ENCODE measurements around the gene SAP30BP. TPM values are rescaled to one million over a fixed set of nuclear protein-coding genes. Genes with fewer than 3 reads are reported as not detected.

The SAP30BP gene
- total RNA-seq, 1 donor from 2014 or later, result 43.7 TPM

DNA sequence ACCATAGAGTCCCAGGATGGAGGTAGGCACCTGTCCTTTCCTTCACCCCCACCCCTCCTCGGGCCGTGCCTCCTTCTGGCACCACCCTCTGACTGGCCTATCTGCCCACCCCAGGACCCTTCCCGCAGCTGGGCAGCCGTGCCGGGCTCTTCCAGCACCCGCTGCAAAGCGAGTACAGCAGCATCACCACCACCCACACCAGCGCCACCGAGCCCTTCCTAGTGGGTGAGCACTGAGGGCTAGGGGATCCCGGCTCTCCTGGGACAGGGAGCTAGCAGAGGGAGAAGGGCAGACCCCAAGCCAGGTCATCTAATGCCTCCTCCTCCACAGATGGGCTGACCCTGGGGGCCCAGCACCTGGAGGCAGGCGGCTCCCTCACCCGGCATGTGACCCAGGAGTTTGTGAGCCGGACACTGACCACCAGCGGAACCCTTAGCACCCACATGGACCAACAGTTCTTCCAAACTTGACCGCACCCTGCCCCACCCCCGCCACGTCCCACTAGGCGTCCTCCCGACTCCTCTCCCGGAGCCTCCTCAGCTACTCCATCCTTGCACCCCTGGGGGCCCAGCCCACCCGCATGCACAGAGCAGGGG is 90.0 kb downstream of the SAP30BP start:
- DNase-seq (ENCODE audit: low read depth in 2 of 2), result no peak

Other genes starting within 250 kb of the SAP30BP start
- gene TMEM94, start 210.7 kb upstream of the SAP30BP start, total RNA-seq, result 20.0 and 20.6 TPM in 2 replicates
- gene CASKIN2, start 151.8 kb upstream of the SAP30BP start, total RNA-seq, result 7.0 and 11.5 TPM in 2 replicates
- gene TSEN54, start 150.8 kb upstream of the SAP30BP start, total RNA-seq, result 7.4 and 8.9 TPM in 2 replicates
- gene LLGL2, start 141.6 kb upstream of the SAP30BP start, total RNA-seq, result 8.3 and 14.7 TPM in 2 replicates
- gene MYO15B, start 79.5 kb upstream of the SAP30BP start, total RNA-seq, result 3.3 and 20.2 TPM in 2 replicates
- gene SMIM5, start 33.9 kb upstream of the SAP30BP start, total RNA-seq, result not detected in 2 replicates
- gene RECQL5, start 184 bp upstream of the SAP30BP start, total RNA-seq, result 9.6 and 15.7 TPM in 2 replicates
- 17.7 and 29.0 TPM in 2 replicates for gene ITGB4, start 54.1 kb downstream of the SAP30BP start, total RNA-seq
- gene GALK1, start 97.9 kb downstream of the SAP30BP start, total RNA-seq, result 101 TPM in 2 replicates
- gene UNK, start 117.5 kb downstream of the SAP30BP start, total RNA-seq, result 5.2 and 9.1 TPM in 2 replicates
- gene UNC13D, start 177.1 kb downstream of the SAP30BP start, total RNA-seq, result 3.8 and 5.2 TPM in 2 replicates
- 19.4 and 24.4 TPM in 2 replicates for gene WBP2, start 188.0 kb downstream of the SAP30BP start, total RNA-seq
- gene TRIM47, start 211.2 kb downstream of the SAP30BP start, total RNA-seq, result 42.7 and 56.9 TPM in 2 replicates
- gene TRIM65, start 229.6 kb downstream of the SAP30BP start, total RNA-seq, result 16.3 and 17.7 TPM in 2 replicates
- 26.8 and 28.2 TPM in 2 replicates for gene MRPL38, start 237.5 kb downstream of the SAP30BP start, total RNA-seq